ENCODE data around the gene SPN. TPM values are rescaled to one million over a fixed set of nuclear protein-coding genes. Genes with fewer than 3 reads are reported as not detected.

SPN gene
- total RNA-seq, 4 donors from 2014 or later = 0.67 to 3.4 (median 0.86) TPM

DNA sequence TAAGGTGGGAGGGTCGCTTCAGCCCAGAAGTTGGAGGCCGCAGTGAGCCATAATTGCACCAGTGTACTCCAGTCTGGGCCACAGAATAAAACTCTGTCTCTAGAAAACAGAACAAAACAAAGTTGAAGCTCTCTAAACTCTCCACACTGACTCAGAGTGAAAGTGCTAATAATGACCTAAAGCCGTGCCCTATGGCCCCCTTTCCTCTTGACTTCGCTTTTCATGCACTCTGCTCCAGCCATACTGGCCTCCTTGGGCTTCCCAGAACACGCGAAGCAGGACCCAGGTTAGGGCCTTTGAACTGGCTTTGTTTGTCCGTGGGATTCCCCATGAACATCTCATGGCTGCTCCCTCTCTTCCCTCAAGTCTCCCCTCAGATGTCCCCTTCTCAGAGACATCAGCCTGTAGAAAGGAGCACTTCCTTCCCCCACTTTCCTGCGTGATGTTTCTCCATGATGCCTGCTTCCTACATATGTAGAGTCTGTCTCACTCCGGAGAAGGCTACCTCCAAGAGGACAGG lies 18.6 kb upstream of the SPN start:
- Histone ChIP-seq H3K9me3 (no peaks in the 10 kb centered on the region), H3K4me3 (replicated peaks in 1 of 3) (no peak overlapping the region), H3K27ac (no peak overlapping the region), H3K27me3 (no peaks in the 10 kb centered on the region), H3K36me3 (no peaks in the 10 kb centered on the region), H3K4me1 (no peaks in the 10 kb centered on the region)
- TF ChIP-seq POLR2A (IDR thresholded peaks at IDR 0.05) = no peak
- TF ChIP-seq, protein P1, sequence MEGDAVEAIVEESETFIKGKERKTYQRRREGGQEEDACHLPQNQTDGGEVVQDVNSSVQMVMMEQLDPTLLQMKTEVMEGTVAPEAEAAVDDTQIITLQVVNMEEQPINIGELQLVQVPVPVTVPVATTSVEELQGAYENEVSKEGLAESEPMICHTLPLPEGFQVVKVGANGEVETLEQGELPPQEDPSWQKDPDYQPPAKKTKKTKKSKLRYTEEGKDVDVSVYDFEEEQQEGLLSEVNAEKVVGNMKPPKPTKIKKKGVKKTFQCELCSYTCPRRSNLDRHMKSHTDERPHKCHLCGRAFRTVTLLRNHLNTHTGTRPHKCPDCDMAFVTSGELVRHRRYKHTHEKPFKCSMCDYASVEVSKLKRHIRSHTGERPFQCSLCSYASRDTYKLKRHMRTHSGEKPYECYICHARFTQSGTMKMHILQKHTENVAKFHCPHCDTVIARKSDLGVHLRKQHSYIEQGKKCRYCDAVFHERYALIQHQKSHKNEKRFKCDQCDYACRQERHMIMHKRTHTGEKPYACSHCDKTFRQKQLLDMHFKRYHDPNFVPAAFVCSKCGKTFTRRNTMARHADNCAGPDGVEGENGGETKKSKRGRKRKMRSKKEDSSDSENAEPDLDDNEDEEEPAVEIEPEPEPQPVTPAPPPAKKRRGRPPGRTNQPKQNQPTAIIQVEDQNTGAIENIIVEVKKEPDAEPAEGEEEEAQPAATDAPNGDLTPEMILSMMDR (IDR thresholded peaks at IDR 0.05) = no peak
- intact Hi-C loops (cut with DNase I) = no loop called here
- DNase-seq = no peak
- WGBS, 2 donors = 79 to 90% methylated on average over 9 of the region's 9 CpGs

DNA sequence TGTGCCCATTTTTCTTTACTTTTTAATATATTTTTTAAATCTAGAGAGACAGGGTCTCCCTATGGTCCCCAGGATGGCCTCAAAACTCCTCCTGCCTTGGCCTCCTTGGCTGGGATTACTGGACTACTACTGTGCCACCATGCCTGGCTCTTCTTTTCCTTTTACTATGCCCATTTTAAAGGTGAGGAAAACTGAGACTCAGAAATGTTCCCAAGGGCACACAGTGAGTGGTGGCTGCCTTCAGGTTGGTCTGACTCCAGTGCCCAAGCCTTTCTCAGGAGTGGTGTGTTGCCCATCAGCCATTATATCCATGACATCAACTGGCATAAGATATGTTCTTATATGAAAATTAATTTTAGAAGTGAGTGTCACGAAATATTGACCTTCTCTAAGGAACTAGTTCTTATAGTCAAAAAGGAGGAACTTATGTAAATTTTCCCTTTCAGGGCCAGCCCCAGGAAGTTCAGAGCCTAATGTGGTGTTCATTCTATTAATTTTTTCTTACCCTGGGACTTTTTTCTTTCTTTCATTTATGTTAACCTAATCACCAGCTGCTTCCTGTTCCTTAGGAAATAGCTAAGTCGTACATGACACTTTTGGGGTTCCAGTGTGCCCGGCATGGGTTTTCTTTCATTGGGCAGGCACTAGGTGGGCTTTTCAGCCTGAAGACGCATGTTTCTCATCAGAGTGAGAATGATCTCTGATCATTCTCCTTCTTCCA lies 17.9 kb upstream of the SPN start:
- no peak for DNase-seq
- WGBS, 2 donors = 92% methylated on average over 4 of the region's 4 CpGs
- no peaks in the 10 kb centered on the region for H3K9me3 ChIP-seq

DNA sequence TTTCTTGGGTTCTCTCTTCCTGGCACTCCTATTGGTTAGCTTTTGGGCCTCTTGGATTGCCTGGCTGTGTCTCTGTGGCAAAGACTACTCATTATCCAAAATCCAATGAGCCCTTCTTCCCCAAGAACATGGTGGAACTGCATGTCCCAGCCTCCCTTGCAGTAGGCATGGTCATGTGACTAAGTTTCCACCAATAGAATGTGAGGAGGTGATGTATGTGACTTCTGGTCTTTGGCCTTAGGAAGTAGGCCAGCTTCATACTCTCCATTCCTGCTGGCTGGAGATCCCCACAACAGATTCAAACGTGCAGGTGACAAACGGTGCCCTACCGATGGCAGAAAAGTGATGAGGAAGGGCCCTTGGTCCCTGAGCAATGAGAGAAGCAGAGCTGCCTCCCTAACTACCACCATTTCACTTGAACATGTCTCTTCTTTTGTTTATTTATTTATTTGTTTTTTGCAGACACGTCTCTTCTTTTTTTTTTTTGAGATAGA lies 17.3 kb upstream of the SPN start:
- Histone ChIP-seq H3K4me1 (no peaks in the 10 kb centered on the region), H3K36me3 (no peaks in the 10 kb centered on the region), H3K27me3 (no peaks in the 10 kb centered on the region), H3K9me3 (no peaks in the 10 kb centered on the region), H3K27ac (no peak overlapping the region), H3K4me3 (replicated peaks in 1 of 3) (no peak overlapping the region)
- no peak for DNase-seq
- intact Hi-C loops (cut with DNase I) = no loop called here
- WGBS, 2 donors = 65 to 80% methylated on average over 4 of the region's 4 CpGs
- TF ChIP-seq POLR2A (IDR thresholded peaks at IDR 0.05) = no peak
- TF ChIP-seq, protein P1 (IDR thresholded peaks at IDR 0.05) = no peak

More for the DNA sequence above, 17.9 kb upstream of the SPN start:
- Histone ChIP-seq H3K4me1 (no peaks in the 10 kb centered on the region), H3K27ac (no peak overlapping the region), H3K27me3 (no peaks in the 10 kb centered on the region), H3K36me3 (no peaks in the 10 kb centered on the region), H3K4me3 (replicated peaks in 1 of 3) (no peak overlapping the region)
- intact Hi-C loops (cut with DNase I) = no loop called here
- TF ChIP-seq POLR2A (IDR thresholded peaks at IDR 0.05) = no peak
- TF ChIP-seq, protein P1 (IDR thresholded peaks at IDR 0.05) = no peak

DNA sequence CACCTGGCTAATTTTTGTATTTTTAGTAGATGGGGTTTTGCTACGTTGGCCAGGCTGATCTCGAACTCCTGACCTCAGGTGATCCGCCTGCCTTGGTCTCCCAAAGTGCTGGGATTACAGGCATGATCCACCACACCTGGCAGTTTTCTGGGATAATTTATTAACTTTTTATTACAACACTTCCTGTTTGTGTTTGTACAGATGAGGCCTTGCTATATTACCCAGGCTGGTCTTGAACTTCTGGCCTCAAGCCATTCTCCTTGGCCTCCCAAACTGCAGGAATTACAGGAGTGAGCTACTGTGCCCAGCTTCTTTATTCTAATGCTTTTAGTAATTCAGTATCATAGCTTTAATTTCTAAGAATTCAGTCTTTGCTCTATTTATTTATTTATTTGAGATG lies 16.1 kb upstream of the SPN start:
- H3K4me1 ChIP-seq = no peaks in the 10 kb centered on the region
- TF ChIP-seq, protein P1 (IDR thresholded peaks at IDR 0.05) = no peak
- no peak for TF ChIP-seq POLR2A (IDR thresholded peaks at IDR 0.05)
- DNase-seq = no peak
- no peaks in the 10 kb centered on the region for H3K9me3 ChIP-seq
- 86 to 94% methylated on average over 3 of the region's 3 CpGs for WGBS, 2 donors
- no peak overlapping the region for H3K4me3 ChIP-seq (replicated peaks in 1 of 3)
- H3K27ac ChIP-seq = no peak overlapping the region
- intact Hi-C loops (cut with DNase I) = no loop called here
- H3K27me3 ChIP-seq = no peaks in the 10 kb centered on the region
- H3K36me3 ChIP-seq = no peaks in the 10 kb centered on the region
